Smooth muscle cell (in vitro differentiated cells): Measurements from ENCODE around the gene CNN1. TPM values are rescaled to one million over a fixed set of nuclear protein-coding genes. Genes with fewer than 3 reads are reported as not detected.
"Not testable (repeated sequence)": the region's sequence is repeated elsewhere in the genome, so short reads cannot be mapped to it uniquely, and the experiment has no call there.

Source experiments
- DNase-seq: peaks from one replicate; lab custom pipeline; 2025; ENCODE audit not compliant: unreplicated experiment; lab: John Stamatoyannopoulos, UW
- H2AFZ ChIP-seq: fragments of 200-600 bp; sonication (generic); 2 replicates; pipeline ENCODE4 v1.6.0; 2016; ENCODE audit warnings: antibody characterized with exemption, low read depth, mild to moderate bottlenecking
- H3F3A ChIP-seq: fragments of 200-600 bp; sonication (generic); 2 replicates; pipeline ENCODE4 v1.6.0; 2017; ENCODE audit warnings: antibody characterized with exemption, low read depth
- H3K27ac ChIP-seq: fragments of 200-600 bp; sonication (generic); 2 replicates; pipeline ENCODE4 v1.5.1; 2016; ENCODE audit warnings: low read depth, mild to moderate bottlenecking
- H3K27me3 ChIP-seq: fragments of 200-600 bp; sonication (generic); 2 replicates; pipeline ENCODE4 v1.6.1; 2016; ENCODE audit warnings: low read depth, mild to moderate bottlenecking
- H3K36me3 ChIP-seq: fragments of 200-600 bp; sonication (generic); 2 replicates; pipeline ENCODE4 v1.5.1; 2016; ENCODE audit warnings: low read depth
- H3K4me1 ChIP-seq: fragments of 200-600 bp; sonication (generic); 2 replicates; pipeline ENCODE4 v1.5.1; 2016; ENCODE audit warnings: low read depth
- H3K4me2 ChIP-seq: fragments of 200-600 bp; sonication (generic); 2 replicates; pipeline ENCODE4 v1.6.0; 2016; ENCODE audit warnings: mild to moderate bottlenecking
- H3K4me3 ChIP-seq: fragments of 200-600 bp; sonication (generic); 2 replicates; pipeline ENCODE4 v1.5.1; 2016; ENCODE audit warnings: mild to moderate bottlenecking
- H3K79me2 ChIP-seq: fragments of 200-600 bp; sonication (generic); 2 replicates; pipeline ENCODE4 v1.6.0; 2016; ENCODE audit warnings: low read depth, mild to moderate bottlenecking
- H3K9ac ChIP-seq: fragments of 200-600 bp; sonication (generic); 2 replicates; pipeline ENCODE4 v1.6.0; 2016; ENCODE audit warnings: low read depth
- H3K9me3 ChIP-seq: fragments of 200-600 bp; sonication (generic); replicated peaks from 2 replicates; pipeline ENCODE4 v1.5.1; 2016; ENCODE audit warnings: low read depth
- H4K20me1 ChIP-seq: fragments of 200-600 bp; sonication (generic); 2 replicates; pipeline ENCODE4 v1.6.0; 2016; ENCODE audit warnings: low read depth
- WGBS: methylation state at CpG from one replicate; pipeline ENCODE4 v1.1.7; 2016; ENCODE audit warnings: low lambda C conversion rate; 5-methylcytosine and 5-hydroxymethylcytosine counted together
- polyA plus RNA-seq: library from polyadenylated mRNA; unstranded; fragments of >200 nt; fragmentation: Nextera tagmentation; extraction: Ambion mirVana; gene quantifications from 2 replicates; pipeline ENCODE4 v1.2.1, GENCODE V29; 2016
- total RNA-seq: library from RNA; depleted of rRNA; stranded (reverse); fragments of >200 nt; gene quantifications from 2 replicates; pipeline ENCODE4 v1.2.3, GENCODE V29; 2014
- TF ChIP-seq, protein P1 (sequence below): fragments of 200-600 bp; sonication (generic); IDR thresholded peaks from 2 replicates; pipeline ENCODE4 v1.5.1; 2017; ENCODE audit warnings: borderline replicate concordance, mild to moderate bottlenecking, antibody characterized with exemption; ENCODE audit not compliant: insufficient read depth, poor library complexity, severe bottlenecking

The CNN1 gene
- total and polyA plus RNA-seq, 2 experiments from 2014 or later: 72.8 to 99.5 TPM

DNA sequence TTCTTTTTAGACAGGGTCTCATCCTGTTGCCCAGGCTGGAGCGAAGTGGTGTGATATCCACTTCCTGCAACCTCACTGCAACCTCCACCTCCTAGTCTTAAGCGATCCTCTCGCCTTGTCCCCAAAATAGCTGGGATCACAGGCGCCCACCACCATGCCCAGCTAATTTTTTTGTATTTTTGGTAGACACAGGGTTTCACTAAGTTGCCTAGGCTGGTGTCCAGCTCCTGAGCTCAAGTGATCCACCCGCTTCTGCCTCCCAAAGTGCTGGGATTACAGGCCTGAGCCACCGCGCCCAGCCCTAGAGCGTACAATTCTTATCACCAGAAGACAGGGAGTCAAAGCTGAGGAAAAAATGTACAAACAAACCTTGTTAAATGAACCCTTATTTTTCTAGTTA, 24.9 kb downstream of the CNN1 start:
- H3K27me3 ChIP-seq: no peaks in the 10 kb centered on the region
- TF ChIP-seq, protein P1, sequence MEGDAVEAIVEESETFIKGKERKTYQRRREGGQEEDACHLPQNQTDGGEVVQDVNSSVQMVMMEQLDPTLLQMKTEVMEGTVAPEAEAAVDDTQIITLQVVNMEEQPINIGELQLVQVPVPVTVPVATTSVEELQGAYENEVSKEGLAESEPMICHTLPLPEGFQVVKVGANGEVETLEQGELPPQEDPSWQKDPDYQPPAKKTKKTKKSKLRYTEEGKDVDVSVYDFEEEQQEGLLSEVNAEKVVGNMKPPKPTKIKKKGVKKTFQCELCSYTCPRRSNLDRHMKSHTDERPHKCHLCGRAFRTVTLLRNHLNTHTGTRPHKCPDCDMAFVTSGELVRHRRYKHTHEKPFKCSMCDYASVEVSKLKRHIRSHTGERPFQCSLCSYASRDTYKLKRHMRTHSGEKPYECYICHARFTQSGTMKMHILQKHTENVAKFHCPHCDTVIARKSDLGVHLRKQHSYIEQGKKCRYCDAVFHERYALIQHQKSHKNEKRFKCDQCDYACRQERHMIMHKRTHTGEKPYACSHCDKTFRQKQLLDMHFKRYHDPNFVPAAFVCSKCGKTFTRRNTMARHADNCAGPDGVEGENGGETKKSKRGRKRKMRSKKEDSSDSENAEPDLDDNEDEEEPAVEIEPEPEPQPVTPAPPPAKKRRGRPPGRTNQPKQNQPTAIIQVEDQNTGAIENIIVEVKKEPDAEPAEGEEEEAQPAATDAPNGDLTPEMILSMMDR: no peak
- H3K27ac ChIP-seq: no peak overlapping the region
- peaks cover 4% of the 10 kb centered on the region for H3K79me2 ChIP-seq
- no peaks in the 10 kb centered on the region for H3K4me1 ChIP-seq
- no peaks in the 10 kb centered on the region for H3K36me3 ChIP-seq
- no peak for DNase-seq
- no peaks in the 10 kb centered on the region for H3K9me3 ChIP-seq
- no peaks in the 10 kb centered on the region for H3F3A ChIP-seq
- H2AFZ ChIP-seq: no peak overlapping the region
- no peak overlapping the region for H3K9ac ChIP-seq
- H3K4me2 ChIP-seq: no peak overlapping the region
- H3K4me3 ChIP-seq: no peak overlapping the region
- H4K20me1 ChIP-seq: no peaks in the 10 kb centered on the region
- 93% methylated on average over 8 of the region's 8 CpGs for WGBS

DNA sequence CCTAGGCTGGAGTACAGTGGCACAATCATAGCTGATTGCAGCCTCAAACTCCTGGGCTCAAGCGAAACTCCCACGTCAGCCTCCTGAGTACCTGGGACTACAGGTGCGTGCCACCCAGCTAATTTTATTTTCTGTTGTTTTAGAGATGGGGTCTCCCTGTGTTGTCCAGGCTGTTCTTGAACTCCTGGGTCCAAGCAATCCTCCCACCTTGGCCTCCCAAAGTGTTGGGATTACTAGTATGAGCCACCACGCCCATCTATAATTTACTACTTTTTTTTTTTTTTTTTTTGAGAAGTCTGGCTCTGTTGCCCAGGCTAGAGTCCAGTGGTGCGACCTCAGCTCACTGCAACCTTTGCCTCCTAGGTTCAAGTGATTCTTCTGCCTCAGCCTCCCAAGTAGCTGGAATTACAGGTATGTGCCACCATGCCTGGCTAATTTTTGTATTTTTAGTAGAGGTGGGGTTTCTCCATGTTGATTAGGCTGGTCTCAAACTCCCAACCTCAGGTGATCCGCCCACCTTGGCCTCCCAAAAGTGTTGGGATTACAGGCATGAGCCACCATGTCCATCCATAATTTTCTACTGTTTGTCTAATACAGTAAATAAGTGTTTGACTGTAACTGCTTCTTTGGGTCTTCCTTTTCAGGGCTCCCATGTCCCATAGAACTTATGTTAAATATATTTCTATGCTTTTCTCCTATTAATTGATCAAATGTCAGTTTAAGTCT, 25.6 kb downstream of the CNN1 start:
- H3K9me3 ChIP-seq, H3F3A ChIP-seq, H3K9ac ChIP-seq, H3K4me2 ChIP-seq, H4K20me1 ChIP-seq, H3K79me2 ChIP-seq, H3K27ac ChIP-seq, H3K27me3 ChIP-seq, DNase-seq, H3K4me1 ChIP-seq, H2AFZ ChIP-seq, H3K4me3 ChIP-seq, H3K36me3 ChIP-seq: not testable (repeated sequence)
- over 99% methylated on average over 6 of the region's 6 CpGs for WGBS

DNA sequence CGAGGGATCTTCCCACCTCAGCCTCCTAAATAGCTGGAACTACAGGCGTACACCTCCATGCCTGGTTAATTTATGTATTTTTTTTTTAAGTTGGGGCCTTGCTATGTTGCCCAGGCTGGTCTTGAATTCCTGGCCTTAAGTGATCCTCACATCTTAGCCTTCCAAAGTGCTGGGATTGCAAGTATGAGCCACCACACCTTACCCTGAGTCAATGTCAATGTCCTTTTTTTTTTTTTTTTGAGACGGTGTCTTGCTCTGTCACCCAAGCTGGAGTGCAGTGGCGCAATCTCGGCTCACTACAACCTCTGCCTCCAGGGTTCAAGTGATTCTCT, 27.0 kb downstream of the CNN1 start:
- not testable (repeated sequence) for H2AFZ ChIP-seq, H3K4me3 ChIP-seq, H3K4me2 ChIP-seq, H3K79me2 ChIP-seq, H4K20me1 ChIP-seq, H3K9me3 ChIP-seq, H3K4me1 ChIP-seq, H3K27ac ChIP-seq, H3K9ac ChIP-seq, H3F3A ChIP-seq, H3K36me3 ChIP-seq, DNase-seq, H3K27me3 ChIP-seq
- WGBS: 90% methylated on average over 4 of the region's 5 CpGs

DNA sequence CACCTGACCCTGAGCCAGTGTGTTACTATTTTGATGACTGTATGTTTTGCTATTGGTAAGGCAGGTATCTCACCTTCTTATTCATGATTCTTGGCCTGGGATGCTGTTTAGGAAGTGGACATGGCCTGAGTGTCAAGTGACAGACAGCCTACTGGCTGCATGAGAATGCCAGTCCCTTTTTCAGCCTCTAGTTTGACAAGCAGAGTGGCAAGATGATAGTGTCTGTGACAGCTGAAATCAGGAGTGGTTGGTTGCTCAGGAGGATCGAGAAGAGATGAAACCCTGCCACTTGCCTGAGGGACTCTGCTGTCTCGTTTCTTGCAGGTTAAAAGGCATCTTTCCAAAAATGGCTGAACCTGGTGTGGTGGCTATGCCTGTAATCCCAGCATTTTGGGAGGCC, 27.5 kb downstream of the CNN1 start:
- Histone ChIP-seq H3K27ac (no peak overlapping the region), H3K4me1 (no peaks in the 10 kb centered on the region), H3K27me3 (no peaks in the 10 kb centered on the region), H3K4me2 (no peak overlapping the region), H3K4me3 (no peak overlapping the region), H3K9me3 (no peaks in the 10 kb centered on the region), H4K20me1 (no peaks in the 10 kb centered on the region), H3K79me2 (no peaks in the 10 kb centered on the region), H3K36me3 (no peaks in the 10 kb centered on the region), H2AFZ (no peak overlapping the region), H3F3A (no peaks in the 10 kb centered on the region), H3K9ac (no peak overlapping the region)
- WGBS: 94% methylated on average over 2 of the region's 2 CpGs
- TF ChIP-seq, protein P1: no peak
- DNase-seq: no peak

DNA sequence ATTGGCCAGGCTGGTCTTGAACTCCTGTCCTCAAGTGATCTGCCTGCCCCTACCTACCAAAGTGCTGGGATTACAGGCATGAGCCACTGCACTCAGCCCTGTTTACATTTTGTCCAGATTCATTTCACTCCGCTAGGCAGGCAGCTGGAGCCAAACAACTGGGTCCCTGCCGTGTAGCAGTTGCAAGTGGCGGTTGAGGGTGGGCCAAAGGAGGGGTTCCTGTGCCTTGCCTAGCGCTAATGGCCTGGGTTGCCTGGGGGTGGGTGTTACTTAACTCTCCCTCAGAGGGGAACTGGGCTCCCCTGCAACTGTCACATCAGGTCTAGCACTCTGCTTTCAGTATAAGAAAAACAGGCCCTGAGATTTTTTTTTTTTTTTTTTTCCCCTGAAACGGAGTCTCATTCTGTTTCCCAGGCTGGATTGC, 31.4 kb downstream of the CNN1 start:
- H3K4me1 ChIP-seq: no peaks in the 10 kb centered on the region
- no peak overlapping the region for H3K27ac ChIP-seq
- H3F3A ChIP-seq: no peaks in the 10 kb centered on the region
- H3K27me3 ChIP-seq: no peaks in the 10 kb centered on the region
- WGBS: 83% methylated on average over 5 of the region's 5 CpGs
- no peak overlapping the region for H3K4me2 ChIP-seq
- H3K9ac ChIP-seq: no peak overlapping the region
- H3K79me2 ChIP-seq: no peaks in the 10 kb centered on the region
- H2AFZ ChIP-seq: no peak overlapping the region
- H4K20me1 ChIP-seq: no peaks in the 10 kb centered on the region
- H3K36me3 ChIP-seq: no peaks in the 10 kb centered on the region
- no peak for DNase-seq
- no peak overlapping the region for H3K4me3 ChIP-seq
- TF ChIP-seq, protein P1: no peak
- no peaks in the 10 kb centered on the region for H3K9me3 ChIP-seq

DNA sequence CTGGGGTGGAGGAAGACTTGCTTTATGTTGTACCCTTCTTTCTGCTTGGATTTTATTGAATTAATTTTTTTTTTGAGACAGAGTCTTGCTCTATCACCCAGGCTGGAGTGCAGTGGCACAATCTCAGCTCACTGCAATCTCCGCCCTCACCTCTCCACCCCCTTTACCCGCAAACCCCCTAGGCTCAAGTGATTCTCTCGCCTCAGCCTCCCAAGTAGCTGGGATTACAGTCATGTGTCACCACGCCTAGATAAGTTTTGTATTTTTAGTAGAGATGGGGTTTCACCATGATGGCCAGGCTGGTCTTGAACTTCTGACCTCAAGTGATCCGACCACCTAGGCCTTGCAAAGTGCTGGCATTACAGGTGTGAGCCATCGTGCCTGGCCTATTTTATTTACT, 34.7 kb downstream of the CNN1 start:
- DNase-seq, H3K4me1 ChIP-seq, H4K20me1 ChIP-seq, H3K9me3 ChIP-seq, H3K27me3 ChIP-seq, H3K36me3 ChIP-seq, H3F3A ChIP-seq, H3K4me2 ChIP-seq, H3K9ac ChIP-seq, H3K79me2 ChIP-seq, H3K27ac ChIP-seq, H3K4me3 ChIP-seq, H2AFZ ChIP-seq: not testable (repeated sequence)
- 87% methylated on average over 6 of the region's 6 CpGs for WGBS
